ENCODE measurements around the gene PLPP2. TPM values are rescaled to one million over a fixed set of nuclear protein-coding genes. Genes with fewer than 3 reads are reported as not detected.

Gene PLPP2
- 10.0 TPM for polyA plus RNA-seq (2013, experiment 1 of 2; ENCODE audit: insufficient read length)
- polyA plus RNA-seq (2013, experiment 2 of 2; ENCODE audit: insufficient read length) = 9.4 TPM

DNA sequence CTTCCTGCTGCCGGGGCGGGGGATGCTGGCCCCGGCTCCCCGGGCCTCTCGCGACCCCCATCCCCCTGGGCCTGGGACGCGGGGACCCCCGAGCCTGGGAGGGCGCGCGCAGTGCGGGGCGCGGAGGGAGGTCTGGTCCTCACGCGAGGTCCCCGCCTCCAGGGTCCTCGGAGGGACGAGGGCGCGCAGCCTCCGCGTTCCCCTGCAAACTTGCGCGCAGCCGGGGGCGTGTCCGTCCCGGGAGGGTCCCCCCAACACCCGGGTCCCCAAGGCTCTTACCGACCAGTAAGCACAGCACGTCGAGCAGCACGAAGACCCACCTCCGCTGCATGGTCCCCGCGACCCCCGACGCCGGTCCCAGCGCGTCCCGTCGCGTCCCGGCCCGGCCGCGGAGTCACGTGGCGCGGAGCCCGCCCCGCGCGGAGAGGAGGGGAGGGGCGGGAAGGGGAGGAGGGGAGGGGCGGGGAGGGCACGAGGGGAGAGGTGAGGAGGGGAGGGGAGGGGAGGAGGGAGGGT lies at the start of gene PLPP2:
Gene PLPP2 (minus strand): TSS at position 398 of the 516 bp plus-strand sequence. CDS start 67 bp downstream, at position 331.
- DNase-seq = no peak

GRCh38 chr19:340620-341385 lies 49.6 kb upstream of the PLPP2 start:
- DNase-seq = no peak

GRCh38 chr19:339262-339887 lies 48.2 kb upstream of the PLPP2 start:
- no peak for DNase-seq

GRCh38 chr19:338421-338820 lies 47.2 kb upstream of the PLPP2 start:
- DNase-seq = no peak

DNA sequence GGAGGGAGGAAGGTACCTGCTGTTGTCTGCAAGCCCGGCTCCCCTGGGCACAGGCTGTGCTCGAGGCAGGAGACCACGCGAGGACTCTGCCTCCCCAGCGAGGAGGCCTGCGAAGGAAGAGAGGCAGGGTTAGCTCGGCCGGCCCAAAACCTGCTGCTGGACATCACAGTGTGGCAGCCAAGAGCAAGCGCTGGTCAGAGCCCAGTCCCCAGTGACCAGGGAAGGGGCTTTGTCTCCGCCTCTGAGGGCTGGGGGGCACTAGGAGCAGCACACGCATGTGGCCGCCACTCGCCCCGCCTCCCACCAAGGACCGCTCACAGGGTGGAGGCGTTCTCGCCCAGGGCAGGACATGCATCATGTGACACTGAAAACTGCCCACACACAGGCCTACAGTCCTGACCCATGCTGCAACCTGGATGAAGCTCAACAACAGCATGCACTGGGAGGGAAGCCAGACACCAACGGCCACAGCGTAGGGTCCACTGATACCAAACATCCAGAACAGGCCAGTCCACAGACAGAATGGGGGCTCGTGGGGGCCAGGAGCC lies 44.9 kb upstream of the PLPP2 start:
- no peak for DNase-seq

DNA sequence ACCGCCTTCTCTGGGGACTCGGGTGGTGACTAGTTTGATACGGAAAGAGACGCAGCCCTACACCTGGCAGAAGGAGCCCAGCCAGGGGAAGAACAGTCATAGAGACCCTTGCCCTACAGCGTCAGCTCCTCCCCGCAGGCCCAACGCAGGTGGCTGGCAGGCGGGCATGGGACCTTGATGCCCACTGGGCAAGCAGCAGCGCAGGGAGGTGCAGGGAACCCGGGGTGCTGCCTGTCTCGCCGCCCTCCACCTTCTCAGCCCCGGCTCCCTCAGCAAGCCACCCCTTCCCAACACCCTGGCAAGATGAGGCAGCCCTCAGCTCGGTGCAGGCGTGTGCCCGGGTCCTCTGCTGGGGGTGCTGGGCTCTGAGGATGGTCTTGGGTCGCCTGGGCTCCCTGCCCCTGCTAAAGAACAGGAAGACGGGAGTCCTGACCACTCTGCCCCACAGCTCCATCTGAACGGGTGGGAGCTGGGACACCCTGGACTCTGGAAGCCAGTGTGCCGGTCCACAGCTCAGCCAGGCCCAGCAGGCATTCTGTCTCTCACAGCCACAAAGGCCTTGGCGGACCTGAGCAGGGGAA lies 44.4 kb upstream of the PLPP2 start:
- no peak for DNase-seq

DNA sequence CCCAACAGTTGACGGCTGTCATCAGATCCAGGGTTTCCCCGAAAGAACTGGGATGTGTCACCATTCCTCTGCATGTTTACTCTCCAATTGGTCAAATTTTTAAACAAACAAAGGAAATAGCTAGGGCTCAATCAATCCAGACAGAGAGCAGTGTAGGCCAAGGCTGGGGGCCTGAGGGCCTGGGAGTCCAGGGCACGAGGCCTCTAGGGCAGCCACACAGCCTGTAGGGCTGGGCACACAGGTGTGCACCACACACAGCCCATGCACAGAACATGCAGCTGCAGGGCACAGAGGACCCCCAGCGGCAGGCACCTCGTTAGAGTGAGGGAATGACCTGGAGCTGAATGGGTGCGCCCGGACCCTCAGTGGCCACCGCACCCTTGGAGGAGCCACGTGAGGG lies 43.9 kb upstream of the PLPP2 start:
- no peak for DNase-seq

- no peak for DNase-seq
Measured at GRCh38 chr19:334296-335071, 43.3 kb upstream of the PLPP2 start.

DNA sequence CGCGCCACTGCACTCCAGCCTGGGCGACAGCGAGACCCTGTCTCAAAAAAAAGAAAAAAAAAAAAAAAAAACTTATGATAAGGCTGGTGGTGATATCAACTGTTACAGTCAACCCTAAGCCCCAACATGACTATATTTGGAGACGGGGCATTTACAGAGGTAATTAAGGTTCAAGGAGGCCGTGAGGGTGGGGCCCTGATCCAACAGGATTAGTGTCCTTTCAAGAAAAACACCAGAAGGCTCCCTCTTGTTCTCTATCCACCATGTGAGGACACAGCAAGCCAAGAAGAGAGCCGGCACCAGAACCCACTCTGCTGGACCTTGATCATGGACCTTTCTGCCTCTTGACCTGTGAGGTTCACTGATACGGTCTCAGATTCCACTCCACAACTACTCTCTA lies 39.3 kb upstream of the PLPP2 start:
- no peak for DNase-seq

GRCh38 chr19:329876-330275 lies 38.7 kb upstream of the PLPP2 start:
- no peak for DNase-seq

GRCh38 chr19:328025-328505 lies 36.9 kb upstream of the PLPP2 start:
- no peak for DNase-seq

GRCh38 chr19:327291-328024 lies 36.3 kb upstream of the PLPP2 start:
- no peak for DNase-seq

- DNase-seq = no peak
Measured at GRCh38 chr19:326871-327270, 35.7 kb upstream of the PLPP2 start.

DNA sequence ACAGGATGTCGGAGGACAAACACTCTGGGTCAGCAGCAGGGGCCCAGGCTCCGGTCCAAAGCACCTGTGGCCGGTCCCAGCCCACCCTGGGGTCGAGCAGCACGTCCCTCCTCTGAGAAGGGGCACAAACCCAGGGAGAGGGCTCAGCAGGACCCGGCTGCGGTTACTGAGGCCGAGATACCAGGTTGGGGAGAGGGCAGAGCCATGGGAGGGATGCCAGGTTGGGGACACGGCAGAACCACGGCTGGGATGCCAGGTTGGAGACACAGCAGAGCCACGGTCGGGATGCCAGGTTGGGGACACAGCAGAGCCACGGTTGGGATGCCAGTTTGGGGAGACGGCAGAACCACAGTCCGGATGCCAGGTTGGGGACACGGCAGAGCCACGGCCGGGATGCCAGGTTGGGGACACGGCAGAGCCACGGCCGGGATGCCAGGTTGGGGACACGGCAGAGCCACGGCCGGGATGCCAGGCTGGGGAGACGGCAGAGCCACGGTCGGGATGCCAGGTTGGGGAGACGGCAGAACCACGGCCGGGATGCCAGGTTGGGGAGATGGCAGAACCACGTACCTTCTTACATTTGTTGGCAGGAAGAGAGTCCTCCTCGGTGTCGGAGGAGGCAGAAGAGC lies 34.8 kb upstream of the PLPP2 start:
- no peak for DNase-seq

GRCh38 chr19:325173-325936 lies 34.2 kb upstream of the PLPP2 start:
- no peak for DNase-seq

DNA sequence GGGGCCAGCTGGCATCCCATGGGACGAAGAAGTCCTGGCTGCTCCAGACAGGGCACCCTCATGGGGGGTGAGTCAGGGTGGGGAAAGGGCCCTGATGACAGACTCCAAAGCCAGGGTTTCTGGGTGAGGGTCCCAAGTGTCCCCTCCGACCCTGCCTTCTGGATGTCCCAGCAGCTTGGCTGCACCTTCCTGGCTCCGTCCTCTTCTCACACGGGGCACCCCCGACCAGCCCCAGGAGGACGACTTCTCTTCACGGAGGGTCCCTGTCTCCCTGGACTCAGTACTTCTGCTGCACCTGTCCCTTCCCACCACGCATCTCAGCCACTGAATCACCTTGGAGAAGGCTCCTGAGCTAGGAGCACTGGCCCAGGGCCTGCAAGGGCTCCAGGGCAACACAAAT lies 33.5 kb upstream of the PLPP2 start:
- no peak for DNase-seq

DNA sequence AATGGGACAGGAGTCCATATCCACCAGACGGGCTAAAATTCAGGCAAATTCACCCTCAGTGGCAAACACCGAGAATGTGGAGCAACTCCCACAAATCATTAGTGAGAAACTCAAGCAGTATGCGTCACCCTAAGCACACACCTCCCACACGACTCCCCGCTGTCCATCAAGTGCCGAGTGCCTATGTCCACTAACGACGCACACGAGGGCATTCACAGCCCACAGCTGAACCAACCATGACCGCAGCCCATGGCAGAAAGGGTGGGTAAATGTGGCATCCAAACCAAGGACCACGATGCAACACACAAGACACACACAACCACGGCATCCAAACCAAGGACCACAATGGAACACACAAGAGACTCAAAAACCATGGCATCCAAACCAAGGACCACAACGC lies 31.4 kb upstream of the PLPP2 start:
- DNase-seq = no peak

GRCh38 chr19:318509-318774 lies 27.2 kb upstream of the PLPP2 start:
- no peak for DNase-seq

DNA sequence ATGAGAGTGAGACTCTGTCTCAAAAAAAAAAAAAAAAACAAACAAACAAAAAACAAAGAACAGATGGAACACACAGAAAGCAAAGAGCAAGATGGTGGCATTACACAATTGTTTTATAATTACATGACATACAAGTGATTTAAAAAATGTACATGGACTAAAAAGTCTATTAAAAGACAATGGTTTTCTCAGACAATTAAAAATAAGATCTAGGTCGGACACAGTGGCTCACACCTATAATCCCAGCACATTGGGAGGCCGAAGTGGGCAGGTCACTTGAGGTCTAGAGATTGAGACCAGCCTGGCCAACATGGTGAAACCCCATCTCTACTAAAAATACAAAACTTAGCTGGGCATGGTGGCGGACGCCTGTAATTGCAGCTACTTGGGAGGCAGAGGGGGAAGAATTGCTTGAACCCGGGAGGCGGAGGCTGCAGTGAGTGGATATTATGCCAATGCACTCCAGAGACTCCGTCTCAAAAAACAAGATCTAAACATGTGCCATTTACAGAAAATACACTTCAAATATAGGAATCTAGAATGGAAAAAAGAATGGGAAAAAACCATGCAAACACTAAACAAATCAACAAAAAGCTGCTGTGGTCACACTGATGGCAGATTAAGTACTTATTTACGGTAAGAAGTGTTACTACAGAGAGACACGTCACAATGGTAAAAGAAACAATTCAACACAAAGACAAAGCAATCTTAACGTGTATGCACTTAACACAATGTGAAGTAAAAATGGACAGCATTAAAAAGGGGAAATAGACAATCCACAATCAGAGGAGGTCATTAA lies 26.7 kb upstream of the PLPP2 start:
- DNase-seq = no peak

- DNase-seq = no peak
Measured at GRCh38 chr19:315811-316210, 24.6 kb upstream of the PLPP2 start.

Measured in fibroblast of skin of abdomen (primary cell).